Glomerular visceral epithelial cell (primary cell): ENCODE data around the gene CLEC5A.
"Not testable (repeated sequence)": the region's sequence is repeated elsewhere in the genome, so short reads cannot be mapped to it uniquely, and the experiment has no call there.

ENCODE experiments used
- DNase-seq: peaks from one replicate; pipeline ENCODE4 v3.0.0-alpha.2; 2016; ENCODE audit errors: extremely low spot score

CLEC5A gene

DNA sequence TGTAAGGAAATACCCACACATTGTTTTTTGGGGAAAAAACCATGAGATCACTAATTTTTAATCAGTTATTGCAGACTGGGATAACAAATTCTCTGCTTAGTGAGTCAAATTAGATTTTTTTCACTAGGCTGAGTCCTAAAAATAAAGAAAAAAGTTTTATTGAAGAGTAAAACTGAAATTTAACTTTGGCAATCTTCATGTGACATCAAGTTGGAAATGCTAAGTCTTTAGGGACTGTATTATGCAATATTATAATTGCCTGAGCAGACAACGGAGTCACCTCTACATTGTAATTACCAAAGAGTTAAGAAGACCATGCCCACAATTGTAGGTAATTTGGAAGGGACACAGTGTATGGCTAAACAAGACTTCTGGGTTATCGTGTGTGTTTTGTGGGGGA, 2.2 kb upstream of the CLEC5A start:
- no peak for DNase-seq

DNA sequence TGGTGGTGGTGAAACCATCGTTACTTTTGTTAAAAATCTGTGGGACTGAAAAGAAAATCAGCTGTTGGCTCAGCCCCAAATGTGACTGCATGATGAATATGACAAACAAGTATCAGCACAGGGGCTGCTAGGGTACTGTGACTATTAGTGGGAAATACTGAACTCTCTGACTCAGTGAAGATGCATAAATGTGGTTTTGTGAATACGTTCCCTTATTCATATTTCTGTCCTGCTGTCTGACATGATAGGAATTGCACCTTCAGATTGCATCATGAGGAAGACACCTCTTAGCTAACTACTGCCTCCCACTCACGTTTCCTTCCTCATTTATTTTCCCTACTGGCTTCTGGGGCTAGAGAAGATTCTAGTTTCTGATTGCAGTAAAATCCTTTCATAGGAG, 1.4 kb downstream of the CLEC5A start:
- peak; percentile 19 for DNase-seq

DNA sequence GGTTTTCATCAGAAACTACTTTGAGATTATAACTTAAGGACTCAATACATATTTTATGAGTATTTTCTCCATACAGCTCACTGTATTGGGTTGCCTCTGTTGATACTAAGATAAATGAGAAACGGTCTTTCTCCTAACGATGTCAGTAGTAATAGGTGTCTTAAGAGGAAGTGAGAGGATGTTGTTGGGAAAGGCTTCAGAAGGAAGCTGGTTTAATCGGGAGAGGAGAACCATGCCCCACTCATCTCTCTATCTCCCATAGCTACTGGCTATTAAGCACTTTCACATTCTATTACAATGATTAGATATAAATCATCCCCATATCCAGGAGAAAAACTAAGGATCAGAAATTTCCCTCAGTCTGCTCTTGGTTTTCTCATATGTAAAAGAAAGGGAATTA, 2.0 kb downstream of the CLEC5A start:
- DNase-seq = no peak

DNA sequence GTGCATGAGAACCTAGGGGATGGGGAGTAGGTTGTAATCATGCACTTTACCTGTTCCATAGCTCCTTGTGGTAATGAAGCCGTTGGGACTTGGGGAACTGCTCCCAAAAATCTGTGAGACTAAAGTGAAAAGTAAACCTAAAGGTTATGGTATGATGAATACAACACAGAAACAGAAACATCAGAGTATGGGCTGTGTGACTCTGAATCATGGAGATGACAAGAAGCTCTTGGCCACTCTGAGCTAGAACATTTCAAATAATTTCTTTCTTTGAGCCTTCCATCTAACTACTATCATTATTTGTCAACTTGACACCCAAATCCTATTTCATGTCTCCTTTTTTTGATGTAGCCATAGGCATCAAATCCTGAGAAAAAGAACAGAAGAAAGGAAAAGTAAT, 2.9 kb downstream of the CLEC5A start:
- no peak for DNase-seq

DNA sequence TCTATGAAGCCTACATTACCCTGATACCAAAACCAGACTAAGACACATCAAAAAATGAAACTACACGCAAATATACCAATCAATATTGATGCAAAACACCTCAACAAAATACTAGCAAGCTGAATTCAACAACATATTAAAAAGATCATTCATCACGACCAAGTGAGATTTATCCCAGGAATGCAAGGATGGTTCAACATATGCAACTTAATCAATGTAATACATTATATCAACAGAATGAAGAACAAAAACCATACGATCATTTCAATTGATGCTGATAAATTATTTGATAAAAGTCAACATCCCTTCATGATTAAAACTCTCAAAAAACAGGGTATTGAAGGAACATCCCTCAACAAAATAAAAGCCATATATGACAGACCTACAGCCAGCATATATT, 5.7 kb downstream of the CLEC5A start:
- DNase-seq = no peak

DNA sequence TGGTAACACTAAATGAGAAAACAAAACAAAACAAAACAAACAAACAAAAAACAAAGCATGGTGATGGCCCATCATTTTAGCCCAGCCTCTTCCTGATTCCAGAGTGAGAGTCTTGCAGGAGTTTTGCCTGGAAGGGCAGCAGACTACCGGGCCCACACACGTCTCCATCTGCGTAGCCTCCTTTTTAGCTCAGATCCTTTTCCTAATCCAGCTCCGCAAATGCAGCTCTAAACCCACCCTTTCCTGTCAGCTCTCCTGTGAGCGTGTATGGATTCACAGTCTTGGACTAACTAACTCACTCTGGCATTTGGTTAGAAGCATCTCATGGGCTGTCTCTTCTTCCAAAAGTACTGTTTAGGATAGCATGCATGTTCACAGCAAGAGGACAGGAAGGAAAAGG, 16.6 kb downstream of the CLEC5A start:
- no peak for DNase-seq

DNA sequence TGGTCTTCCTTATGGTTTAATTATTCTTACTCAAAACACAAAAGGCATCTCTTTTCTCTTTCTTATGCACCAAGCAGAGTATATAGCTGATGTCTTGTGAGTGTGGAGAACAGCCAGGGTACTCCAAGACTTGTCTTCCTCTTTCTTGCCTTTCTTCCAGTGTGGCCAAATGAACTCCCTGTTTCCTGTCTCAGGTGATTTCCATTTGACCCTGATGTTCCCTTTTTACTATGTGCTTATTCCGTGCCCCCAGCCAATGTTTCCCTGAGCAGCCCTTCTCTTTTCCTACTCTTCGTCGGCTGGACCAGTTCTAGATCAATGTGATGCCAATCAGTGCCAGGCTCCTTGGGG, 18.0 kb downstream of the CLEC5A start:
- DNase-seq = no peak

DNA sequence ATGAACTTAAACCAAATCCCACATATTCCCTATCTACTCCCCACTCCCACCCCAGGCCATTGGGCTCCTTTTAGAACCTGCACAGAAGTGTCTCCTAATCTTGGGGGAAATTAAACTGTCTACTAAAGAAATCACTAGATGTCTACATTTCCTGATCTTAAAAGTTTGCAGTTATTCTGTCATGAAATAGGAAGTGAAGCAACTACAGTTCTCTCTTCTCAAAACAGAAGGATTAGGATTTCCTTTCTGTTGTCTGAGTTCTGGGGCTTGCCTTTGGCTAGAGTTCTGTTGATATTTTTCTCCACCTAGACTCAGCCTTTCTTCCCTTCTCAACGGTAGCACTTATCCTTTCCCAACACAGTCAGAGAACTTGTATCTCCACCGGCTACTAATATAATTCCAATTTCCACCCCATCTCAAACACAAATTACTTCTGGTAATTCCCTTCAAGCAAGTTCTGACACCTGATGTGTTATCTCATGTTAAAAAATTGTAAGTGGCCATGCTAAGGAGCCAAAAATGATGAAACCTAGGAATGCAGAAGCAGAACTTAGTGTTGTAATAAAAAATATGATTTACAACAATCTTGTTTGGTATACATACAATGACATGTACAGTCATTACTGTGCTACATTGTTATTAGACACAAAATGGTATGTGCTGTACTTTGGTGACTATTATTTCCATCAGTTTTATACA, 18.5 kb downstream of the CLEC5A start:
- DNase-seq = no peak

DNA sequence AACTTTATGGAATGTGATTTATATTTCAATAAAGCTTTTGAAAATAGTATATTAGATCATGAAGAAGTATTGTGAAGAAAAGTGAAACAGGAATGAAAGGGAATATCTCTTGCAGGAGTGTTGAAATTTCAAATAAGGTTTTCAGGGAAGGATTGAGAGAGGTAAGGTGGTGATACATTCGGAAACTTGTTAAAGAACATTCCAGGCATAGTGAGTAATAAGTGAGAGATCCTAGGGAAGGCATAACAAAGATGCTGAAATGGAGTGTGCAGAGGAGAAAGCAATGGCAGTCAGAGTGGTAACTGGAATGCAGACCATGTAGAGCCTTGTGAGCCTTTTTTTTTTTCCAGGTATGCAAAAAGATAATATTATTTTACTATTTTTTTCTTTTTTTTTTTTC, 26.5 kb downstream of the CLEC5A start:
- DNase-seq = no peak

DNA sequence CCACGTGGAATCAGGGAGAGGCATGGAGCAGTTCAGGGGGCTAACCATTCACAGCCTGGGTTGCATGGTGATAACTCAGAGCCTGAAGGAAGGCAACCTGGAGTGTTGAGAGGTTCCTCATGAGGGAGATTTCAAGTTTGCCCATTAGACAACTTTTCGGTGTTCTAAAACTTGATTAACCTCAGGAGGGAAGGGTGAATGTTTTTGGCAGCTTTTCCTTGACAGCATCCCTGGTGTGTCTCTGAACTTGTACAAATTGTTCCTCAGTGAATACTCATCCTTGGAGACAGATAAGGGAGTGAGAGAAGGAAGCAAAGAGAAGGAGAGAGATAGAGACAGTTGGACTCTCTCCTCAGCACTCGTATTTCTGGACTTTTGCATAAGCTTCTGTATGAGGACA, 30.7 kb downstream of the CLEC5A start, which contains the start of gene OR9A4:
OR9A4 (plus strand) TSS at position 301 of the 400 bp plus-strand sequence. CDS start 2,477 bp downstream, outside the sequence.
- DNase-seq = no peak

DNA sequence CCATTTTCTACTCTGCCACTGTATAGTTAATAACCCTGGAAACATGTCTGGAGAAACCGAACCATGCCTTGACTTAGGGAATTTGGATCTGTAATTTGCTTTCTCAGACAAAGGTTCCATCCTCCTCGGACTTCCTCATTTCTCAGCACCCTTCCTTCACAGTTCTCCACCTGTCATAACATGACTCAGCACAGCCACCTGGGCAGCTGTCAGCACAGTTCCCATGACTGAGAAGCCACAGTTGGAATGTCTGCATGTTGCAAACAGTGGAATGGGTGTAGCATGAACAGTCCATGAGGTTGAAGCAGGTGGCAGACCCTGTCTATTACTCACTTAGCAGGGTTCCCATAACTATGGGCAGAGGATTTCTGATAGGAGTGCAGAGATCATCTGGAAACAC, 31.2 kb downstream of the CLEC5A start:
- peak; percentile 1 for DNase-seq

DNA sequence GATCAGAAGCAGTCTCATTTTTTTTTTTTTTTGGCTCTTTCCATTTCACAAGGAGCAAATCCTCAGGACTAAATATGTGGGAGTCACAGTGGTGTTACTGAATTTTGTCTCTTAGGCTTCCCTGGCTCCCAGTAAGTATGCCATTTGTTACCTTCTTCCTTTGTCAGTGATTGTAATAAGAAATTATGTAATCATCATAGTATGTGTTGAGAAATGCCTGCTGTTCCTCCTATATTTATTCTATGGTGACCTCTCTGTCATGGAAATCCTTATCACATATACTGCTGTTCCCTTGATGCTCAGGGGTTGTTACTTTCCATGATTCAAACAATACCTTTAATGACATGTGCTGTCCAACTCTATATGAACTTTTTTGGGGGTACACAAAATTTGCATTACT, 35.4 kb downstream of the CLEC5A start:
- DNase-seq = no peak

DNA sequence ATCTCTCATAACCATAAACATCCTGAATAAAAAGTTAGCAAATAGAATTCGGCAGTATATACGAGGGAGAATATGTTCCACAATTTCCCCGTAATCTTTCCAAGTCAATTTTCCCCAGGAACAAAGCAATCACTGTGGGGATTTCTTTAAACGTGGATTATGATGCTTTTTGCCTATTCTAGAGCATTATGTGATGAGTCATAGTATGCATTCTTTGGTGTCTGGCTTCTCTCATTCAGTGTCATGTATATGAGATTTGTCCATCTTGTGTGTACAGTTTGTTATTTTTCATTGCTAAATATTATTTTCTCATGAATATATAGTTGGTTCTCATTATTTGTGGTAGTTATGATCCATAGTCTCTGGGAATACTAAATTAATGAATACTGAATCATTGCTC, 40.5 kb downstream of the CLEC5A start:
- DNase-seq = no peak

DNA sequence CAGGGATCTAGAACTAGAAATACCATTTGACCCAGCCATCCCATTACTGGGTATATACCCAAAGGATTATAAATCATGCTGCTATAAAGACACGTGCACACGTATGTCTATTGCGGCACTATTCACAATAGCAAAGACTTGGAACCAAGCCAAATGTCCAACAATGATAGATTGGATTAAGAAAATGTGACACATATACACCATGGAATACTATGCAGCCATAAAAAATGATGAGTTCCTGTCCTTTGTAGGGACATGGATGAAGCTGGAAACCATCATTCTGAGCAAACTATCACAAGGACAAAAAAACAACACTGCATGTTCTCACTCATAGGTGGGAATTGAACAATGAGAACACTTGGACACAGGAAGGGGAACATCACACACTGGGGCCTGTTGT, 47.4 kb downstream of the CLEC5A start:
- not testable (repeated sequence) for DNase-seq

DNA sequence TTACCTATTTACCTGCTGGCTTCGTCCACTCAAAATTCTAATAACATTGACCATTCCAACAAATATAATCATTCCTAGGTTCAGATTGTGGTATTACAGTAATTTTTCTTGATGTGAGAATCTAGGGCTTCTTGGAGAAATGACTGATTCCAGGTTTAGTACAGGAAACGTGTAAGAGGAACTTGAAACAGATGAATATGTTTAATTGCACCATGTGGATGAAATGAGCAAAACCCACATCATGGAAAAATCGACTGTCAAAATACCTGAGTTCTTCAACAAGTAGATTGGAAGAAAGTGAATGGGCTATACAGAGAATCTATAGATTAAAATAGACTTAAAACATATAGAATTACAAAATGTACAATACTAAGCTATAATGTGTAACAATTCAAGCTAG, 55.4 kb downstream of the CLEC5A start:
- DNase-seq = no peak

DNA sequence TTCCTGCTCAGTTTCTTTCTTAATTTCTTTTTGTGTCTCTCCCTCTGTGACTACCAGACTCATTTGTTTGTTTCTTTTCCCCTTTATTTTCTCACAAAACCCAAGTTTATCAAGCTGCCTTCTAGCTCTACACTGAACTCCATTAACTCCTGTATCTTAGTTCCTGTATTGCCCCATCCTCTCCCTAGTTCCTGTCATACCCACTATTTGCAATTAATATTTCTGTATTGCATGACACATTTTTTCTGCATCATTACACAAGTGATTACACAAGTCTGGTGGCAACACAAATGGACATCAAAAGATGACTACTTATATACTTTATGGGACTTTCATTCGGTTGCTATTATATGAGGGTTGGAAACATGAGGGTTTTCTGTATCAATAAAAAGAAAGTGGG, 57.5 kb downstream of the CLEC5A start:
- DNase-seq = no peak

DNA sequence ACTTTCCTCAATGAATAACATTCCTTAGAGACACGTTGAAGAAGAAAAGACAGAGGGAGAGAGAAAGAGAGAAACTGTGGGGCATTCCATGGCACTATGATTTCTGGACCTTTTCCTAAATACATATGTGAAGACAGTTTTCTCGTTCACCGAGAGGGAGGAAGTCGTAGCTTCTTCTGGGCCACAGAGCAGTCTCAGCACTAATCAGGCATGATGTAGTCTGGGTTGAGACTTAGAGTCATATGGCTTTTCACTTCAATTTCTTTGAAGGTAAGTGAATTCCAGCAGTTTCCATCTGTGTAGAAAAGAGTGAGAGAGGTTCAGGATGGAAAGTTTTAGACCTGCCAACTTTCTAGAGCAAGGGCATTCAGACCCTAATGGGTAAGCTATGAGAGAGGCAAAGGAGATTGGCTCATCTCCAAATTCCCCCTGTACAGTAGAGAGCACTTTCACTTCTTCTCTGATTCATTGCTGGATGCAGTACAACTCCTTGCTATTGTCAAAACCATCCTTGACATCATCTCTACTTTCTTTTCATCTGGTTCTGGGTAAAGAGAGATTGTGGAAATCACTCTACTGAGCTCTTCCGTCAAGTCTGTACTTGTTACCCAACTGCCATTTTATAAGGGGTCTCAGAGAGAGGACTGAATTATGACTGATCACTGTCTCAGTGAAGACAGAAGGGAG, 62.1 kb downstream of the CLEC5A start:
- DNase-seq = no peak

DNA sequence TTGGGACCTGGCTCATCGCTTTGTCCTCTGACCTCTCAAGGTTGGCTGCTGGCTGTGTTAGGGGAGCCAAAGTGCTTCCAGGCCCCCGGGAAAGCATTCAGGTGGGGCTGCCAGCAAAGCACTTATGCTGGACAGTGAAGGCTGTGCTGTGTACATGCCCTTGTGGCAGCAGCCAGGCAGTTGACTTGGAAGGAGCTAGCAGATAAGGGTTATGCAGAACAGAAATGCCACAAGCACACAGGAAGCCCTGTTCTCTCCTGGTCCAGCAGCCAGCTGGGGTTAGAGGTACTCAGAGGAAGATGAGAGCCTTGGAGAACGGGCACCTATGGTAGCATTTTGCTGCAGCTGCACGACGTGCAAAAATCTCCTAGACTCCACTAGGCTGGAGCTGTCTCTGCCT, 65.8 kb downstream of the CLEC5A start:
- no peak for DNase-seq

DNA sequence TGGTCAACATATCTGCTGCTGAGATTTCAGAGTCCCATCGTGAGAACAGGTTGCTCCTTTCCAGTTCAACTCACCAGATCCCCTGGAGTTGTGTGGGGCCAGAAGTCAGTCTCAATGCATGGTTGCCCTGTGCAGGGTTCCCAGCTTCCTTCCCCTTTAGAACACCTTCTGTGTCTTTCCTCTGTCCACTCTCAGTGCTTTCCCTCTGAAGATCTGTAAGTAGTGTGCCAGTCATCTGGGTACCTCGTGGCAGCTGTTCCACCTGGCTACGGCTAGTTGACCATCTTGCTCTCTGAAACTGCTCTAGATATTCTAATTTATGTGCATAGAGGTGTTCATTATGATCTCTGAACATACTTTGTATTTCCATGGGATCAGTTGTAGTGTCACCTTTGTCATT, 69.4 kb downstream of the CLEC5A start:
- no peak for DNase-seq
